ENCODE results near the gene RIMBP2.

Gene RIMBP2

GRCh38 chr12:130583317-130583716 lies 132.8 kb downstream of the RIMBP2 start:
- H3K27me3 ChIP-seq (ENCODE audit: low read depth, low read length): no peaks in the 10 kb centered on the region
- no peaks in the 10 kb centered on the region for H3K79me2 ChIP-seq (ENCODE audit: low read length)
- H3K9ac ChIP-seq (ENCODE audit: low read length): no peak overlapping the region
- H3K9me3 ChIP-seq (ENCODE audit: insufficient read depth, low read length): no peaks in the 10 kb centered on the region
- H3K4me3 ChIP-seq (ENCODE audit: low read length): no peak overlapping the region
- no peaks in the 10 kb centered on the region for H4K20me1 ChIP-seq (ENCODE audit: insufficient read depth, low read length)
- TF ChIP-seq CTCF (IDR thresholded peaks at IDR 0.05; ENCODE audit: low read depth, low read length) (no peak), EZH2phosphoT487 (IDR thresholded peaks at IDR 0.05; ENCODE audit: low read depth) (no peak)
- H3K4me1 ChIP-seq (ENCODE audit: low read length): no peaks in the 10 kb centered on the region
- no peak overlapping the region for H3K4me2 ChIP-seq (ENCODE audit: low read length)
- no peak overlapping the region for H2AFZ ChIP-seq (ENCODE audit: low read depth, low read length)
- H3K27ac ChIP-seq (ENCODE audit: low read length): no peak overlapping the region
- no peaks in the 10 kb centered on the region for H3K36me3 ChIP-seq (replicated peaks; ENCODE audit: low read depth, low read length)

GRCh38 chr12:130582286-130582685 lies 133.8 kb downstream of the RIMBP2 start:
- Histone ChIP-seq H3K4me3 (ENCODE audit: low read length) (no peak overlapping the region), H3K9me3 (ENCODE audit: insufficient read depth, low read length) (no peaks in the 10 kb centered on the region), H2AFZ (ENCODE audit: low read depth, low read length) (no peak overlapping the region), H3K79me2 (ENCODE audit: low read length) (no peaks in the 10 kb centered on the region), H3K4me1 (ENCODE audit: low read length) (no peaks in the 10 kb centered on the region), H4K20me1 (ENCODE audit: insufficient read depth, low read length) (no peaks in the 10 kb centered on the region), H3K36me3 (replicated peaks; ENCODE audit: low read depth, low read length) (no peaks in the 10 kb centered on the region), H3K4me2 (ENCODE audit: low read length) (no peak overlapping the region), H3K27me3 (ENCODE audit: low read depth, low read length) (no peaks in the 10 kb centered on the region), H3K9ac (ENCODE audit: low read length) (no peak overlapping the region), H3K27ac (ENCODE audit: low read length) (no peak overlapping the region)
- TF ChIP-seq CTCF (IDR thresholded peaks at IDR 0.05; ENCODE audit: low read depth, low read length): no peak
- TF ChIP-seq EZH2phosphoT487 (IDR thresholded peaks at IDR 0.05; ENCODE audit: low read depth): no peak

GRCh38 chr12:130581782-130582181 lies 134.3 kb downstream of the RIMBP2 start:
- H3K9me3 ChIP-seq (ENCODE audit: insufficient read depth, low read length): no peaks in the 10 kb centered on the region
- no peaks in the 10 kb centered on the region for H4K20me1 ChIP-seq (ENCODE audit: insufficient read depth, low read length)
- no peak overlapping the region for H3K4me2 ChIP-seq (ENCODE audit: low read length)
- H3K79me2 ChIP-seq (ENCODE audit: low read length): no peaks in the 10 kb centered on the region
- no peaks in the 10 kb centered on the region for H3K4me1 ChIP-seq (ENCODE audit: low read length)
- no peak overlapping the region for H3K9ac ChIP-seq (ENCODE audit: low read length)
- no peak for TF ChIP-seq EZH2phosphoT487 (IDR thresholded peaks at IDR 0.05; ENCODE audit: low read depth)
- no peak overlapping the region for H2AFZ ChIP-seq (ENCODE audit: low read depth, low read length)
- no peaks in the 10 kb centered on the region for H3K27me3 ChIP-seq (ENCODE audit: low read depth, low read length)
- H3K36me3 ChIP-seq (replicated peaks; ENCODE audit: low read depth, low read length): no peaks in the 10 kb centered on the region
- no peak overlapping the region for H3K27ac ChIP-seq (ENCODE audit: low read length)
- H3K4me3 ChIP-seq (ENCODE audit: low read length): no peak overlapping the region

GRCh38 chr12:130579231-130579630 lies 136.9 kb downstream of the RIMBP2 start:
- no peaks in the 10 kb centered on the region for H3K9me3 ChIP-seq (ENCODE audit: insufficient read depth, low read length)
- H4K20me1 ChIP-seq (ENCODE audit: insufficient read depth, low read length): no peaks in the 10 kb centered on the region
- no peak overlapping the region for H3K4me3 ChIP-seq (ENCODE audit: low read length)
- no peak overlapping the region for H3K27ac ChIP-seq (ENCODE audit: low read length)
- no peaks in the 10 kb centered on the region for H3K36me3 ChIP-seq (replicated peaks; ENCODE audit: low read depth, low read length)
- no peaks in the 10 kb centered on the region for H3K27me3 ChIP-seq (ENCODE audit: low read depth, low read length)
- no peaks in the 10 kb centered on the region for H3K4me1 ChIP-seq (ENCODE audit: low read length)
- H3K79me2 ChIP-seq (ENCODE audit: low read length): no peaks in the 10 kb centered on the region
- no peak overlapping the region for H3K4me2 ChIP-seq (ENCODE audit: low read length)
- TF ChIP-seq CTCF (IDR thresholded peaks at IDR 0.05; ENCODE audit: low read depth, low read length): no peak
- TF ChIP-seq EZH2phosphoT487 (IDR thresholded peaks at IDR 0.05; ENCODE audit: low read depth): no peak
- no peak overlapping the region for H3K9ac ChIP-seq (ENCODE audit: low read length)
- no peak overlapping the region for H2AFZ ChIP-seq (ENCODE audit: low read depth, low read length)

GRCh38 chr12:130577351-130577750 lies 138.7 kb downstream of the RIMBP2 start:
- Histone ChIP-seq H3K36me3 (replicated peaks; ENCODE audit: low read depth, low read length) (no peaks in the 10 kb centered on the region), H3K9ac (ENCODE audit: low read length) (no peak overlapping the region)

More at GRCh38 chr12:130577351-130577750, 138.7 kb downstream of the RIMBP2 start:
- Histone ChIP-seq H2AFZ (ENCODE audit: low read depth, low read length) (no peak overlapping the region), H3K79me2 (ENCODE audit: low read length) (no peaks in the 10 kb centered on the region), H3K4me2 (ENCODE audit: low read length) (no peak overlapping the region), H3K27ac (ENCODE audit: low read length) (no peak overlapping the region), H3K9me3 (ENCODE audit: insufficient read depth, low read length) (no peaks in the 10 kb centered on the region), H4K20me1 (ENCODE audit: insufficient read depth, low read length) (no peaks in the 10 kb centered on the region), H3K4me3 (ENCODE audit: low read length) (no peak overlapping the region), H3K27me3 (ENCODE audit: low read depth, low read length) (no peaks in the 10 kb centered on the region), H3K4me1 (ENCODE audit: low read length) (no peaks in the 10 kb centered on the region)
- TF ChIP-seq EZH2phosphoT487 (IDR thresholded peaks at IDR 0.05; ENCODE audit: low read depth) (no peak), CTCF (IDR thresholded peaks at IDR 0.05; ENCODE audit: low read depth, low read length) (no peak)

Data from OCI-LY3 (cell line).